Stomach smooth muscle (tissue), 2 donors: ENCODE measurements around the gene FLOT2.
A peak's percentile ranks its signal among the peaks of the same experiment; 100 is the strongest.
"Not testable (repeated sequence)": the region's sequence is repeated elsewhere in the genome, so short reads cannot be mapped to it uniquely, and the experiment has no call there.

Experiments
- H3K27ac ChIP-seq: one replicate; pipeline ENCODE4 v1.7.0; 2013; ENCODE audit warnings: mild to moderate bottlenecking, low read length, inconsistent platforms
- H3K27me3 ChIP-seq, 2 donors: one replicate each; pipeline ENCODE4 v1.7.0; 2013; ENCODE audit warnings: low read length in 2 of 2; ENCODE audit not compliant: insufficient read depth in 2 of 2, control insufficient read depth in 1 of 2
- H3K36me3 ChIP-seq, 2 donors: one replicate each; pipeline ENCODE4 v1.7.0; 2013; ENCODE audit warnings: low read length in 2 of 2; ENCODE audit not compliant: control insufficient read depth in 2 of 2, insufficient read depth in 2 of 2
- H3K4me1 ChIP-seq: one replicate; pipeline ENCODE4 v1.7.0; 2013; ENCODE audit warnings: low read length; ENCODE audit not compliant: control insufficient read depth, insufficient read depth
- H3K4me3 ChIP-seq, 2 donors: one replicate each; pipeline ENCODE4 v1.7.0; 2013; ENCODE audit warnings: low read length in 2 of 2
- H3K9ac ChIP-seq, 2 donors: one replicate each; pipeline ENCODE4 v1.7.0; 2013; ENCODE audit warnings: low read length in 2 of 2, mild to moderate bottlenecking in 1 of 2
- H3K9me3 ChIP-seq, 2 donors: one replicate each; pipeline ENCODE4 v1.7.0; 2013; ENCODE audit warnings: low read length in 2 of 2; ENCODE audit not compliant: control insufficient read depth in 2 of 2
- donor health status: healthy.
- donor health status: Pancreatic carcinoma.

Gene FLOT2

DNA sequence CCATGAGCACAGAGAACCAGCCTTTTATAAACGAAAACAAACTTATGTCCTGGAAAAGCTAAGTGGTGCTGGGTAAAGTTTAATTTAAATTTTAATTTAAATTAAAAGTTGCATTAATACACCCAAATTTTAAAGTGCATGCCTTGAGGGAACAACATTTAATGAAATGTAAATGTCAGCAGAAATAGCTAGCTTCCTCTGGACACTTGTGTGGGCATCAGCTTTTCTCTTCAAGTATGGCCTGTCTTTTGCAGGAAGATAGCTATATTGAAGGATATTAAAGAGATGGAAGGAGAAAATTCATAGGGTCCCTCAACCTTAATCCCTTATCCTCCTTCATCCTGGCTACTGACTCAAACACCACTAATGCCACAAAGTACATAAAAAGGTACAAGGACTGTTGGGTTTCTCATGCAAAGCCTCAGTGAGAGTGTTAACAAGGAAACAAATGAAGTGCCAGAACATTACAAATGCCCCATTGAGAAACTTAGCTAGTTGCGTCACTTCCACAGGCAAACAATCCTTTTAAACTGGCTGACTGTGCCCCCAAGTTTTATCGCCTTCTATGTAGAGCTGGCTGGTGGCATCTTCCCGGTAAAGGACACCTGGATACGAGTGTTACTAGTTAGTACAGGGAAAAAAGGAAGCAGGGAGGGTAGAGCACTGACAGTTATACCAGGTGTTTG lies 39.7 kb upstream of the FLOT2 start:
- Histone ChIP-seq H3K9ac (no peak overlapping the region), H3K4me1 (peaks cover 41% of the 10 kb centered on the region), H3K27ac (no peak overlapping the region)

DNA sequence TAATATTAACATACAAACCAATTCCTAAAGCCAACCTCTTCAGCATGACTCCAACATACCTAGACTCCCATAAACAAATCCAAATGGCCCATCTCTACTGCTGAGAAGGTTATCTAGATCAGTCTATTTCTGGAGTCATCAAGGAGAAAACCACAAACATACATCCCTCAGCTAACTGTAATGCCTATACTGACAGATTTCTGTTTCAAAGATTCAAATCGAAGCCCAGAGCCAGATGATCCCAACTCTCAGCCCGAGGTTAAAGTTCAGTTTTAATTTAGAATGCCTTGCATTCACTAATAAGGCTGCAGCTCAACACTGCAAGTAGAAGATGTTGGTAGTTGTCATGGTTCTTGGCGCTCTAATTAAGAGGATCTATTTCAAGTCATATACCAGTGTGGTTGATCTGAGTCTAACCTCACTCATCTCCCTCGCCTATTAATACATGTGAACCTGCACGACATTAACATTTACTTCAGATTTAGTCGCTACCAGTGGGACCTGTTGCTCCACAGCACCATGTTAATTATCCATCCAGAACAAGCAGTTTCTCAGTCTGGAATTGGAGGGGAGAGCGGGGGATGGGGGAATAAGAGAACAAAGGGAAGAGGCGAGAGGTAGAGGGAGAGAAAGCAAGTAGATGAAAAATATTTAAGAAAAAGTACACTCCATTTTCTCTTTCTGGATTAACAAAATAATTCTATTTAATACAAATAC lies 38.4 kb upstream of the FLOT2 start:
- Histone ChIP-seq H3K9ac (no peak overlapping the region), H3K4me1 (peaks cover 37% of the 10 kb centered on the region), H3K9me3 (no peaks in the 10 kb centered on the region), H3K36me3 (no peaks in the 10 kb centered on the region), H3K4me3 (no peak overlapping the region), H3K27me3 (no peaks in the 10 kb centered on the region), H3K27ac (no peak overlapping the region)

More for the DNA sequence above, 39.7 kb upstream of the FLOT2 start:
- Histone ChIP-seq H3K36me3 (no peaks in the 10 kb centered on the region), H3K27me3 (no peaks in the 10 kb centered on the region), H3K4me3 (no peak overlapping the region), H3K9me3 (no peaks in the 10 kb centered on the region)

DNA sequence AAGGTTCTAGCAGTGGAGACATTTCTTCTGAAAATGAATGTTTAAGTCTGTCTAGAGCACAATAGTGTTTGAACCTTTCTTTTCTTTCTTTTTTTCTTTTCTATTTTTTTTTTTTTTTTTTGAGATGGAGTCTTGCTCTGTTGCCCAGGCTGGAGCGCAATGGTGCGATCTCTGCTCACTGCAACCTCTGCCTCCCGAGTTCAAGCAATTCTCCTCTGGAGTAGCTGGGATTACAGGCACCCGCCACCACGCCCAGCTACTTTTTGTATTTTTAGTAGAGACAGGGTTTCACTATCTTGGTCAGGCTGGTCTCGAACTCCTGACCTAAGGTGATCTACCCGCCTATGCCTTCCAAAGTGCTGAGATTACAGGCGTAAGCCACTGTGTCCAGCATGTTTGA lies 37.0 kb upstream of the FLOT2 start:
- H3K9me3 ChIP-seq, H3K27ac ChIP-seq, H3K27me3 ChIP-seq, H3K9ac ChIP-seq, H3K36me3 ChIP-seq, H3K4me3 ChIP-seq: not testable (repeated sequence)
- peaks cover 25% of the 10 kb centered on the region for H3K4me1 ChIP-seq

DNA sequence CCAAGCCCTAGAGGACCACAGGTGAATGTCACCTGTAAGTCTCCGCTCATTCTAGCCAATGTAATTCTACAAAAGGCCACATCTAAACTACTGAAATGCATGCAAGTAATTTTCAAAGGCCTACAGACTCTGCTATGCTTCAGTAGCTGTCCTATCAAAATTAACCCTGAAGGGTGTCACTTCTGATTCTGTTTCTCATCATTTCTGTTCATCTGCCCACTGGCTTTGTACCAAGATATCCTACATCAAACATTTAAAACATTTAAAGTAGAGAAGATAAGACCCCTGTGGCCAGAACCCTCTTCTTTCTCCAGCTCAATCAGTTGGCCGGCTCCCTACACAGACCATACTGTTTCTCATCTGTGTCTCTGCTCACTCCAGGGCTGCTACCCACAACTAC lies 32.3 kb upstream of the FLOT2 start:
- Histone ChIP-seq H3K9me3 (no peaks in the 10 kb centered on the region), H3K27me3 (no peaks in the 10 kb centered on the region), H3K27ac (no peak overlapping the region), H3K4me1 (peaks cover 8% of the 10 kb centered on the region), H3K36me3 (peaks cover 5 to 12% of the 10 kb centered on the region in 2 donors), H3K4me3 (no peak overlapping the region), H3K9ac (no peak overlapping the region)

DNA sequence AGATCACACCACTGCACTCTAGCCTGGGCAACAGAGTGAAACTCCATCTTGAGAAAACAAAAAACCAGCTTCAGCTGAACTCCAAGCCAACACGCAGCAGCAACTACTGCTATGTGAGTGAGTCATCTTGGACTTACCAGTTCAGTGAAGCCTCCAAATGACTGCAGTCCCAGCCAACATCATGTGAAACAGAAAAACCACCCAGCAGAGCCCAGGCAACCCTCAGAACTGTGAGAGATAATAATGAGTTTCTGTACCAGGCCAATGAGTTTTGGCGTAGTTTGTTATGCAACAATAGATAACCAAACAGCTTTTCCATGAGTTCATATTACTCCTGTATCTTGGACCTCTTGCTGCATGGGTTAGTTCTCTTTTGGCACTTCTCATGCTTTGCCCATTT lies 30.5 kb upstream of the FLOT2 start:
- Histone ChIP-seq H3K27me3 (no peaks in the 10 kb centered on the region), H3K4me1 (peaks cover 8% of the 10 kb centered on the region), H3K27ac (no peak overlapping the region), H3K9me3 (no peaks in the 10 kb centered on the region), H3K4me3 (no peak overlapping the region), H3K36me3 (peaks cover 8 to 20% of the 10 kb centered on the region in 2 donors), H3K9ac (no peak overlapping the region)

DNA sequence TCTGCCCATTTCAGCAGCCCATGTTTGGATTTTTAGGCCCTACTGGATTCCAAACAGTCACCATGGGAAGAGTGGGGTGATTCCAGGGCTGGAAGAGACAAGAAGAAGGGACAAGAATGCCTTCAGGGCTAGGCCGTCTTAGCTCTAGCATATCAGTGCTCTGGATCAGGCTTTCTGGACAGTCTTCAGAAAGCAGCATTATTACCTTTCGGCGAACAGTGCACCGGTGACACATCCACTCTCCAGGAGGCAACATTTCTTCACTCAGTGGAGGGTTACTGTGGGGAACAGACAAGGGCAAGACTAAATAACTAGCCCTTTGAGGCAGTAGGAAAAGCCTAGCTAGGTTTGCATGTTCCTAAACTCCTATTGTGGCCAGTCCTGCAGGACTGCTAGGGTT lies 29.3 kb upstream of the FLOT2 start:
- H3K36me3 ChIP-seq, result peaks cover 13 to 29% of the 10 kb centered on the region in 2 donors
- H3K27ac ChIP-seq, result no peak overlapping the region
- peaks cover 5% of the 10 kb centered on the region for H3K4me1 ChIP-seq
- no peak overlapping the region for H3K9ac ChIP-seq
- no peak overlapping the region for H3K4me3 ChIP-seq
- no peaks in the 10 kb centered on the region for H3K9me3 ChIP-seq
- H3K27me3 ChIP-seq, result no peaks in the 10 kb centered on the region

DNA sequence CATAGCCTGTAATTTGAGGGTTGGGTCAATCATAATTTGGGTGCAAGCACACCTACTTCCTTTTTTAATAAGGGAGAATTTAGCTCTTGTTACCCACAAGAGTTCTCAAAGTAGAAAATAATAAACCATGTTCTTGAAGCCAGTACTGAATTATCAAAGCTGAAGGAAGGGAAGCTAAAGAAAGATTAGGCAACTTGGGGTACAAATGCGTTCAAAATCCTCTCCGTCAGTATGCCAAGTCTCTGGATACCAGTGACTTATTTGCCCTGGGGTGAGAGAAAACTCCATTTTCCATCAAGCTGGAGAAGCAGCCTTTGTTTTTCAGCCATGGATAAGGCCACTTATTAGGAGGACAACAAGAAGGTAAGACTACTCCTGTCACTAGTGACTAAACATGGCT lies 28.8 kb upstream of the FLOT2 start:
- Histone ChIP-seq H3K27me3 (no peaks in the 10 kb centered on the region), H3K36me3 (peaks cover 17 to 31% of the 10 kb centered on the region in 2 donors), H3K4me3 (no peak overlapping the region), H3K4me1 (peaks cover 5% of the 10 kb centered on the region), H3K27ac (no peak overlapping the region), H3K9ac (no peak overlapping the region), H3K9me3 (no peaks in the 10 kb centered on the region)

DNA sequence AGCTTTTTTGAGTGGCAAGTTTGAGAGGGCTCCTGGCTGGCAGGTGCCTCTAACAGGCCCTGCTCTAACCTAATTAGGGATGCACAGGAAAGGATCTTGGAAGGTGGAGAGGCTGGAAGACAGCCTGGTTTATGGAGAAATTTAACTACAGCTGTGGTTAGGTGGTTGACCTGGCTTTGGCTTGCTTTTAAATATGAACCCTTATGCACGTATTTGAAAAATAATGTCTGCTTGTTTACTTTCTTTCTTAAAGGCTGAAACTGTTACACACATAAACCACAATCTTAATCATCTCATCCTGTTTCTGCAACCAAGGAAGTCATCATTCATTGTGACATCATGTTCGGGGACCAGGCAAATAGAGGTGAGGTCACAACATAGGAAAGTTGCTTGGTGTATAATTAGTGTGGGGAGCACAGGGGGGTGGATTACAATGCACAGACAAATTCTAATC lies 28.4 kb upstream of the FLOT2 start:
- Histone ChIP-seq H3K36me3 (peaks cover 21 to 35% of the 10 kb centered on the region in 2 donors), H3K4me1 (peaks cover 5% of the 10 kb centered on the region), H3K27ac (no peak overlapping the region), H3K9ac (no peak overlapping the region), H3K27me3 (no peaks in the 10 kb centered on the region), H3K9me3 (no peaks in the 10 kb centered on the region), H3K4me3 (no peak overlapping the region)

DNA sequence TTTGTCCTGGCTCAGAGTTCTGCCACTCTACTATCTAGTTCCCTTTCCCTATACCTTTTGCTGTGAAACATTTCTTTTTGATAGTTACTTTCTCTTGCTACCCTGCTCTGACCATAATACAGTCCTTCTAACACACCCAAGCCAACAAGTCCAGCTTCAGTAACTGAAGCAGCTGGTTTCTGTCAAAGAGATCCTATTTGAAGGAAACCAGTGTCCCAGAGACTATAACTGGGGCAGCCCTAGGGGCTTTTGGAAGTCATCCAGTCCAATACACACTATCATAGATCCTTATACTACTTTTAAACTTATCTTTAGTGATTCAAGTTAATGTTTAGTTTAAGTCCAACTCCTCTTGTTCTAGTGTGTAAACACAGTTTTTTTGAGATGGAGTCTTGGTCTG lies 22.7 kb upstream of the FLOT2 start:
- peaks cover 3% of the 10 kb centered on the region for H3K4me1 ChIP-seq
- H3K27me3 ChIP-seq, result no peaks in the 10 kb centered on the region
- H3K27ac ChIP-seq, result no peak overlapping the region
- peaks cover 48 to 69% of the 10 kb centered on the region in 2 donors for H3K36me3 ChIP-seq
- H3K9ac ChIP-seq, result no peak overlapping the region
- no peaks in the 10 kb centered on the region for H3K9me3 ChIP-seq
- no peak overlapping the region for H3K4me3 ChIP-seq

DNA sequence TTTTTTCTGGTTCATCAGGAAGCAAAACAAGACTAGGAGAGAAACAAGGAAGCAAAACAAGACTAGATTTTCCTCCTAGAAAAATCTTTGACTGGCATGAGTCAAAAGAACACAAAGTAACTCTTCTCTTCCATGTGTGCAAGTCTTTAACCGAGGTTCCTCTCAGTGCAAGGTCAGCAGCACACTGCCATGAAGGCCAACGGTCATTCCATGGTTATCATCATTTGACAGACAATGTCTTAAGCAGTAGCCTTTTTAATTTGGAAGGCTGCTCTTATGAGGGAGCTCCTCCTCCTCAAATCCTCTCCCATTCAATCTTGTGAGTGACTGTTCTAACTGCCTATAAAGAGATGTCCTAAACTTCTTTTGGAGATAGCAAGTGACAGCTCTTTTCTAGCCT lies 20.8 kb upstream of the FLOT2 start:
- Histone ChIP-seq H3K4me1 (peaks cover 3% of the 10 kb centered on the region), H3K4me3 (no peak overlapping the region), H3K27ac (no peak overlapping the region), H3K36me3 (peaks cover 56 to 70% of the 10 kb centered on the region in 2 donors), H3K27me3 (no peaks in the 10 kb centered on the region), H3K9me3 (no peaks in the 10 kb centered on the region), H3K9ac (no peak overlapping the region)

DNA sequence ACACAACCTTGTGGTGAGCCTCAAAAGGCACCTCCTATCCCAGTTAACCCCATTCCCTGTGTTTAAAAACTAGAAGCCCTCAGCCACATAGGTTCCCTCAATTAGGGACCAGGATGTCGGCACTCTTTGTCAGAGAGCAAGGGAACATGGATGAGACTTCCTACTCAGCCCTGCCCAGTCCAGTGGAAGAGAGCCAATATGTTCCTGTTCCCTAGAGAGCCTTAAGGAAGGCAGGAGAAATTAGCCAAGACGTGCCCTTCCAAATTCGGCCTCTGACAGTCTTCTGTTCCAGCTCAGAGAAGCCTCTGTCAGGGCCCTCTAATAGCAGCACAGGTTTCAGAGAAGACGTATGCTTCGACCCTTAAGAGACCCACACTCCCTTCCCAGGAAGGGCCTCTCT lies 19.9 kb upstream of the FLOT2 start:
- H3K27ac ChIP-seq, result peak overlapping the region; percentile 41

More for the DNA sequence above, 19.9 kb upstream of the FLOT2 start:
- Histone ChIP-seq H3K27me3 (no peaks in the 10 kb centered on the region), H3K9me3 (no peaks in the 10 kb centered on the region), H3K36me3 (peaks cover 63 to 75% of the 10 kb centered on the region in 2 donors), H3K4me3 (no peak overlapping the region), H3K4me1 (peaks cover 3% of the 10 kb centered on the region), H3K9ac (peak overlapping the region in 1 of 2 donors; percentile 13)
